ENCODE data around the gene ANKUB1. TPM values are rescaled to one million over a fixed set of nuclear protein-coding genes. Genes with fewer than 3 reads are reported as not detected.

Gene ANKUB1, protein sequence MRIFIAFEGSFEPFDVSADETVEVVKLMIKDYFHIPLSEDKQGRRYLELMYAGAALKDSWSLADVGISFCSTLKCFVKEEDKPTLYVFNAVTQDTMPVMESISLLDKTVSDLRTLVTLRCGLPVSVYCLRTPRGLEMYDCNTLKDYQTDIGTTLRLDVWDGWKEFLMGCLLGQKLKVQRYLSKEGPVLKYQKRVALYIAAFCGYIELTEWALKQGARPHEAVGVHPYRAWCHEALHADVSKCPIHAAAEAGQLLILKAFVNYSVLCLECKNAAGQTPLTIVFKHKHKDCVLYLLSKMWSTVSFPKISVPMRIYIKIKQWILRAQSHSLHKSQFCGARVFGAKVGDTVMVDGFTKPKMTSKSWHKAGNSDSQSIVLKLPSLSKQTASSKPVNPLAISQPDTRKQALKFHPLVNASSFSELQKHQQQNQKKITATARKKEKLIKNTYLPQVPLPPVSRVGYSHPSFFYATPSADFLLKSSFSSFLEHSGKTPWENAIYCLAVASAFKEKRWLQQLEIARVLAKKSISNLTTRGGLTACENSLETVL
- 1.7 and 2.0 TPM in 2 replicates for total RNA-seq

GRCh38 chr3:149792452-149793270 lies at the start of gene ANKUB1:
Gene ANKUB1 (minus strand): TSS chr3:149792554. CDS start chr3:149792366, 188 bp downstream.

GRCh38 chr3:149812606-149813366 lies 20.4 kb upstream of the ANKUB1 start, which contains the start of gene RNF13:
Gene RNF13 (plus strand): TSS chr3:149813215. CDS start chr3:149846027, 32,812 bp downstream.

DNA sequence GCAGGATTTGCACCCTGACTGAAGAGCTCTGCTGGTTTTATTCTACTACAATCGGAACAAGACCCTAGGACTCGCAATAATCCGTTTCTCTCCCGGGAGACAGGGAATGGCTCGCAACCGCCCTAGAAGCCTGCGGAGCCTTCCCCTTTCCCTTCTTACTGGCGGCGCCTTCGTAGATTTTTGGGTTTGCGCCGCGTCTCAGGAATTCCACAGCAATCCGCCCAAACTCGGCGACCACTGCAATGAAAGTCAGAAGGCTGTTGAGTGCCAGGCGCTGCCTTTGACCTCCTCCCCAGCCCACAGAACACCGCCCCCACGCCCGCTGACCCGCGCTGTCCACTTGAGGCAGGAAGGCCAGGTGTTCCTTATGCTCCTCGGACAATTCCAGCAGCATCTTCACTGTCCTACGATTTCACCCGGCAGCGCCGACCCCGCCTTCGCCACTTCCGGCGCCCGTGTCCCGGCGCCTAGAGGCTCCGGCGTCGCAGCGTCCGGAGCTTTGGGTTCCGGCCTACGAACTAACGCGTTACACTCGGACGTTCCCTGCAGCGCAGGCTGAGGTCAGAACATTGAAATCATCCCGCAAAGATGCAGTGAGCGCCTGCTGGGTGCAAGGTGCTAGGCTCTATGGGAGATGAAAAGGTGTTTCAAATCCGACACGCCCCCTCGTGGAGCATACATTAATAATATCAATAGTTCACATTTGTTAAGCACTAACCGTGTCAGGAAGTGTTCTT lies 40.1 kb downstream of the ANKUB1 start, which contains the start of gene COMMD2:
TSS of gene COMMD2 (minus strand) at position 439 of the 737 bp plus-strand sequence. CDS start at position 394, 45 bp downstream.

Other genes with a start within 250 kb of the ANKUB1 start
- 35.9 and 48.5 TPM in 2 replicates for gene WWTR1, start 134.5 kb downstream of the ANKUB1 start, total RNA-seq
- 15.9 and 22.0 TPM in 2 replicates for gene COMMD2, start 40.1 kb downstream of the ANKUB1 start, total RNA-seq
- 21.4 and 36.5 TPM in 2 replicates for gene RNF13, start 20.7 kb upstream of the ANKUB1 start, total RNA-seq
- gene PFN2, start 178.3 kb upstream of the ANKUB1 start, total RNA-seq, result 109 TPM in 2 replicates

All from airway epithelial cell (primary cell).